GM03348 (cell line): ENCODE results near the gene NAA15.
"Not testable (repeated sequence)": the region's sequence is repeated elsewhere in the genome, so short reads cannot be mapped to it uniquely, and the experiment has no call there.

ENCODE experiments used
- DNase-seq: peaks from one replicate; pipeline ENCODE4 v3.0.0; 2012; ENCODE audit warnings: low spot score

The NAA15 gene

GRCh38 chr4:139367421-139368090, 66.3 kb downstream of the NAA15 start:
- DNase-seq = peak; percentile 42

- no peak for DNase-seq
These were observed 67.7 kb downstream of the NAA15 start for GRCh38 chr4:139368998-139369397.

GRCh38 chr4:139374251-139374650, 72.9 kb downstream of the NAA15 start:
- no peak for DNase-seq

GRCh38 chr4:139386421-139386820, 85.1 kb downstream of the NAA15 start:
- DNase-seq = no peak

- DNase-seq = no peak
These were observed 87.8 kb downstream of the NAA15 start for GRCh38 chr4:139389102-139389501.

GRCh38 chr4:139389991-139390390, 88.7 kb downstream of the NAA15 start:
- no peak for DNase-seq

- no peak for DNase-seq
These were observed 90.4 kb downstream of the NAA15 start for GRCh38 chr4:139391731-139392130.

GRCh38 chr4:139392797-139393196, 91.5 kb downstream of the NAA15 start:
- no peak for DNase-seq

- no peak for DNase-seq
These were observed 100.1 kb downstream of the NAA15 start for GRCh38 chr4:139401368-139401767.

- DNase-seq = no peak
These were observed 101.1 kb downstream of the NAA15 start for GRCh38 chr4:139402436-139402835.

GRCh38 chr4:139403462-139403861, 102.2 kb downstream of the NAA15 start:
- no peak for DNase-seq

- DNase-seq = no peak
These were observed 109.0 kb downstream of the NAA15 start for GRCh38 chr4:139410312-139410711.

GRCh38 chr4:139414671-139415210, 113.4 kb downstream of the NAA15 start:
- not testable (repeated sequence) for DNase-seq

GRCh38 chr4:139416073-139416673, 114.9 kb downstream of the NAA15 start:
- DNase-seq = peak; percentile 55

- peak; percentile 64 for DNase-seq
These were observed 118.1 kb downstream of the NAA15 start for GRCh38 chr4:139419388-139419914.

- DNase-seq = no peak
These were observed 119.3 kb downstream of the NAA15 start for GRCh38 chr4:139420652-139421051.

- DNase-seq = no peak
These were observed 134.8 kb downstream of the NAA15 start for GRCh38 chr4:139436122-139436521.

GRCh38 chr4:139438141-139438540, 136.8 kb downstream of the NAA15 start:
- no peak for DNase-seq

- DNase-seq = no peak
These were observed 139.7 kb downstream of the NAA15 start for GRCh38 chr4:139441029-139441428.

GRCh38 chr4:139443661-139444060, 142.4 kb downstream of the NAA15 start:
- DNase-seq = no peak

GRCh38 chr4:139444881-139445280, 143.6 kb downstream of the NAA15 start:
- not testable (repeated sequence) for DNase-seq

- DNase-seq = not testable (repeated sequence)
These were observed 145.8 kb downstream of the NAA15 start for GRCh38 chr4:139447078-139447477.

GRCh38 chr4:139450586-139450985, 149.3 kb downstream of the NAA15 start:
- no peak for DNase-seq
